Mucosa of descending colon (tissue), 3 donors: ENCODE data around the gene DDB1. TPM values are rescaled to one million over a fixed set of nuclear protein-coding genes. Genes with fewer than 3 reads are reported as not detected.
A peak's percentile ranks its signal among the peaks of the same experiment; 100 is the strongest.

Source experiments
- ATAC-seq: fragments of 200-7000 bp; cut with Tn5 transposase; one replicate; pipeline ENCODE4 v1.9.1; 2020; ENCODE audit warnings: mild to moderate bottlenecking, moderate library complexity
- DNase-seq, 3 donors: peaks; one replicate each; pipeline ENCODE4 v3.0.0-alpha.2; 2020
- H3K36me3 ChIP-seq: fragments of 200-600 bp; one replicate; pipeline ENCODE4 v1.8.0; 2021; ENCODE audit warnings: low read depth, mild to moderate bottlenecking
- H3K4me1 ChIP-seq: fragments of 200-600 bp; one replicate; pipeline ENCODE4 v1.8.0; 2021; ENCODE audit warnings: low read depth, mild to moderate bottlenecking
- H3K4me3 ChIP-seq: fragments of 200-600 bp; one replicate; pipeline ENCODE4 v1.8.0; 2021; ENCODE audit warnings: mild to moderate bottlenecking
- H3K9me3 ChIP-seq: fragments of 200-600 bp; one replicate; pipeline ENCODE4 v1.8.0; 2021; ENCODE audit warnings: mild to moderate bottlenecking
- intact Hi-C, 2 donors: fragments of 100-400 bp; cut with DNase I in 1 of 2; cut with micrococcal nuclease in 1 of 2; formaldehyde crosslinking; loops; one replicate each; pipeline versions ENCODE4 v1.11.0 to v1.11.1; 2022; cut with DNase I, micrococcal nuclease
- total RNA-seq, 3 donors: library from RNA; stranded (reverse); fragmentation: NEBNext Ultra II Directional in 2 of 3; extraction: Animal tissue kit (Norgen Biotek cat#: 25700) in 2 of 3; gene quantifications; one replicate each; pipeline versions ENCODE4 v1.2.1 to v1.2.4, GENCODE V29; 2021 to 2023
- TF ChIP-seq, protein P1 (sequence below): fragments of 200-600 bp; IDR thresholded peaks from one replicate; pipeline ENCODE4 v1.8.0; 2022; ENCODE audit warnings: antibody characterized with exemption, mild to moderate bottlenecking
- donor health status: DM: no; HTN: no; CAD: no; lungs with moderate emphysema.
- donor health status: DM: no; HTN: no; CAD: no.
- donor health status: DM: no; HTN: yes; CAD: no.

DDB1 gene
- total RNA-seq, 3 donors from 2014 or later: 121 to 152 (median 140) TPM

DNA sequence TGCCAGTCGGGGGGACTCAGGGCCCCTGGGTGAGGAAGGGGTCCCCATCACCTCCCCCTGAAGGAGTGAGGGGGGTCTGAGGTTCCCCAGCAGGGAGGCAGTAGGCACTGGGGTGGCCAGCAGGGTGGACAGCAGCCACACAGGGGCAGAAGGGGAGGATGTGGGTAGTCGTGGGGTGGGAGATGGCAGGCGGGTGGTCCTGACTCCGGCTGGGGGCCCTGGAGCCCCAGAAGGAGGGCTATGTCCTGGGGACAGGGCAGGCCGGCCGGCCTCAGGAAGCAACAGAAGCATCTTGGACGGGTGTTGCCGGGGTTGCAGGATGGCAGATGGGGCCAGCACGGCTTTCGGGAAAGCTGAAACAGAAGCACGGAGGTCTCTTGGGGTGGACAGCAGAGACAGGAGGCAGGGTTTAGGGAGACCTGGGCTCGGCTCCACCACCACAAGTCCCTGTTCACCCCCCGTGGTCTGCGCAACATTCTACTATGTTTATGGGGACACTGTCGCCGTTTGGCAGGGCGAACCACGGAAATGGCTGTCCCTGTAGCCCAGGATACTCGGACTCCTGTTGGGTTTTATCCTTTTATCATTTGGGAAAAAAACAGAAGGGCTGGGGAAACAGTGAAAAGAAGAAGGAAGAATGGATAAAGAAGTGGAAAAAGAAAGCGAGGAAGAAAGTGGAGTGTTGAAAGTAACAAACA lies 51.9 kb downstream of the DDB1 start:
- intact Hi-C loops: no loop called here
- peak; percentile 30 for ATAC-seq
- no peak overlapping the region for H3K4me3 ChIP-seq

DNA sequence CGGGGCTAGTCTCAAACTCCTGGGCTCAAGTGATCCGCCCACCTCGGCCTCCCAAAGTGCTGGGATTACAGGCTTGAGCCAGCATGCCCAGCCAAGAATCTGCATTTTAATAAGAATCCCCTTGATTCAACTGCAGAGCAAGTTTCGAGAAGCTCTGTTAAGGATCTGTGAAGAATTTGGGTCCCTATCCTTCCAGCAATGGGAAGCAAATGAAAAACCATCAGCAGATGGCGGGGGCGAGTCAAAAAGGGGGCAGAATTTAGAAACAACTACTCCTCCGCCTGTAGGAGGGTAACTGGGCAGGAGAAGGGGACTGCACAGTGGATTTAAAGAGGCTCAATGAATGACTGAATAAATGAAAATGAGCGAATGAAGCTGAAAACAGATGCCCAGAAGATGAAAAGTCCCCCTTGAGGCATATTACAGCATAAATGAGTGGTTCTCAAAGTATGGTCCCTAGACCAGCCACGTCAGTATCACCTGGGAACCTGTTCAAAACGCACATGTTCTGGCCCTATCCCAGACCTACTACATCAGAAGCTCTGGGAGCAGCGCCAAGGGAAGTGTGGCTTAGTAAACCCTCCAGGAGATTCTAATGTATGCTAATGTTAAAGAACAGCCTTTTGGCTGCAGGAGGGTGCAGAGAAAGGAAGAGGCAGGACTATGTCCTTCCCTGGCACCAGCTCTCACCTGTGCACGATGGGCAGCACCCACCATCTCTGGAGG lies 52.8 kb downstream of the DDB1 start:
- Histone ChIP-seq H3K4me3 (no peak overlapping the region), H3K36me3 (no peaks in the 10 kb centered on the region), H3K9me3 (no peaks in the 10 kb centered on the region), H3K4me1 (no peaks in the 10 kb centered on the region)
- intact Hi-C loops: no loop called here
- ATAC-seq: no peak
- TF ChIP-seq, protein P1, sequence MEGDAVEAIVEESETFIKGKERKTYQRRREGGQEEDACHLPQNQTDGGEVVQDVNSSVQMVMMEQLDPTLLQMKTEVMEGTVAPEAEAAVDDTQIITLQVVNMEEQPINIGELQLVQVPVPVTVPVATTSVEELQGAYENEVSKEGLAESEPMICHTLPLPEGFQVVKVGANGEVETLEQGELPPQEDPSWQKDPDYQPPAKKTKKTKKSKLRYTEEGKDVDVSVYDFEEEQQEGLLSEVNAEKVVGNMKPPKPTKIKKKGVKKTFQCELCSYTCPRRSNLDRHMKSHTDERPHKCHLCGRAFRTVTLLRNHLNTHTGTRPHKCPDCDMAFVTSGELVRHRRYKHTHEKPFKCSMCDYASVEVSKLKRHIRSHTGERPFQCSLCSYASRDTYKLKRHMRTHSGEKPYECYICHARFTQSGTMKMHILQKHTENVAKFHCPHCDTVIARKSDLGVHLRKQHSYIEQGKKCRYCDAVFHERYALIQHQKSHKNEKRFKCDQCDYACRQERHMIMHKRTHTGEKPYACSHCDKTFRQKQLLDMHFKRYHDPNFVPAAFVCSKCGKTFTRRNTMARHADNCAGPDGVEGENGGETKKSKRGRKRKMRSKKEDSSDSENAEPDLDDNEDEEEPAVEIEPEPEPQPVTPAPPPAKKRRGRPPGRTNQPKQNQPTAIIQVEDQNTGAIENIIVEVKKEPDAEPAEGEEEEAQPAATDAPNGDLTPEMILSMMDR: no peak
- no peak for DNase-seq

More for the DNA sequence above, 51.9 kb downstream of the DDB1 start:
- no peaks in the 10 kb centered on the region for H3K36me3 ChIP-seq
- no peak for DNase-seq
- no peaks in the 10 kb centered on the region for H3K4me1 ChIP-seq
- TF ChIP-seq, protein P1: no peak
- no peaks in the 10 kb centered on the region for H3K9me3 ChIP-seq

DNA sequence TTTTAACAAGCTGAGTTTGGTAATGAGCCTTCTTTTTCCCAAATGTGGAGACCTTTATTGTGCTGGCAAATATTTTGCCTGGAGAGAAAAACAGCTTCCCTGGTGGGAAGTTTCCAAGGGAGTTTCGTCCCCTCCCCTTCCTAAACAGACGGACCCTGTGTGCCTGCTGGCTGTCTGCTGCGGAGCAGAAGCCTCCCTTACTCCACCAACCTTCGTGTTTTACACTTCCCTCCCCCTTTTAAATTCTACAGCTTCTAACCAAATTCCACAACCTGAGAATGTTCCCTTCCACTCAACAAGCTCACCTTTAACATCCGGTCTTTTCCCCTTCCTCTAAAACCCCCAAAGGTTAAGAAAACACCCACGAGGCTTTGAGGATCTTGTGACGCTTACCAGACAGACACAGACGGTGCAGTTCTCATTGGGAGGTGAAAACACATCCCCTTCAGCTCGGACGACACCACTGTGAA lies 54.9 kb downstream of the DDB1 start:
- no peak for DNase-seq
- no peaks in the 10 kb centered on the region for H3K36me3 ChIP-seq
- TF ChIP-seq, protein P1: no peak
- H3K4me1 ChIP-seq: no peaks in the 10 kb centered on the region
- no peak overlapping the region for H3K4me3 ChIP-seq
- H3K9me3 ChIP-seq: no peaks in the 10 kb centered on the region
- no peak for ATAC-seq
- intact Hi-C loops: no loop called here

DNA sequence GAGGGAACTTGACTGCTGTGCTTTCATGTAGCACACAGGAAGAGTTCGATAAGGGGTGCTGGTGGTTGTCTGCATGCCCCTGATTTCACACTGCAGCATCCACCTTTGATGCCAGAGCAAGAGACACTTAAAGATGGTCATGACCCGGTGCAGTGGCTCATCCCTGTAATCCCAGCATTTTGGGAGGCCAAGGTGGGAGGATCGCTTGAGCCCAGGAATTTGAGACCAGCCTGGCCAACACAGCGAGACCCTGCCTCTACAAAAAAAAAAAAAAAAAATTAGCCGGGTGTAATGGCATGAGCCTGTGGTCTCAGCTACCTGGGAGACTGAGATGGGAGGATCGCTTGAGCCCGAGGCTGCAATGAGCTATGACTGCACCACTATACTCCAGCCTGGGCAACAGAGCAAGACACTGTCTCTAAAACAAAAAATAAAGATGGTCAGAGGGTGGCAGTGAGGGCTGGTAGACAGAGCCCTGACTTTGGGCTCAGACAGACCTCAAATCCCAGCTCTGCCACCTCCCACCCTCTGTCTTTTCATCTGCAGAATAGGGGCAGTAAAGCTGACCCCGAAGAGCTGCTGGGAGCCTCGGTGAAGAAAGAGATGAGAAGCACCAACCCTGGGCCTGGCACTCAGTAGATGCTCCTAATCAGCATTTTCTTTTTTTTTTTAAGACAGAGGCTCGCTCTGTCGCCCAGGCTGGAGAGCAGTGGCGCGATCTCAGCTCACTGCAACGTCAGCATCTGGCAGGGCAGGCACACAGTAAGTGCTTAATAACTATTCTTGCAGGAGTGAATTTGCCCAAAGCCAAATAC lies 55.5 kb downstream of the DDB1 start:
- TF ChIP-seq, protein P1: no peak

DNA sequence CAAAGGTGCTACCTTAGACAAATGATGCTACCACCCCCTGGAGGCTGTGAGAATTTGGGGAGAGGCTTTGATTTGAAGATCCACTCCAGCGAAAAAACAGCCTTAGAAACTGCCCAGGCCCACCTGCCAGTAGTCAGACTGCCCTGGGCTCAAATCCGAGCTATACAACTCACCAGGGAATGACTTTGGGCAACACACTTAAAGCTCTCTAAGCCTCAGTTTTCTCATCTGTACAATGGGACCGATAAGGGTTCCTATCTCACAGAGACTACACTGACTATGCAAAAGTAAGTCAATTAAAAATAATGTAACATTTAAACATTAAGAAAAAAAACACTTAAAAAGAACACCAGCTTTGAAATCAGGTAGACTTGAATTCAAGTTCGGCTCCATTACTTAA lies 57.7 kb downstream of the DDB1 start:
- no peak for ATAC-seq
- intact Hi-C loops: no loop called here
- TF ChIP-seq, protein P1: no peak
- Histone ChIP-seq H3K36me3 (no peaks in the 10 kb centered on the region), H3K9me3 (no peaks in the 10 kb centered on the region), H3K4me3 (no peak overlapping the region), H3K4me1 (no peaks in the 10 kb centered on the region)
- no peak for DNase-seq

More for the DNA sequence above, 55.5 kb downstream of the DDB1 start:
- Histone ChIP-seq H3K4me1 (no peaks in the 10 kb centered on the region), H3K4me3 (no peak overlapping the region), H3K9me3 (no peaks in the 10 kb centered on the region), H3K36me3 (no peaks in the 10 kb centered on the region)
- intact Hi-C loops: no loop called here
- no peak for DNase-seq
- ATAC-seq: no peak
